Liver (tissue), 3 donors: ENCODE results near the gene RPS3.

ENCODE experiments used
- EGR1 ChIP-seq, 2 donors: IDR thresholded peaks; 2 replicates each; pipeline ENCODE4 v1.6.1; 2016 to 2018; ENCODE audit warnings: antibody characterized with exemption in 2 of 2, low read depth in 2 of 2
- GABPA ChIP-seq, 2 donors: IDR thresholded peaks in 1 of 2; conservative IDR thresholded peaks in 1 of 2; 2 replicates each; pipeline ENCODE4 v1.6.1; 2016; ENCODE audit warnings: antibody characterized with exemption in 2 of 2, mild to moderate bottlenecking in 1 of 2, moderate library complexity in 1 of 2
- JUND ChIP-seq, 2 donors: IDR thresholded peaks; 2 replicates each; pipeline ENCODE4 v1.6.1; 2016; ENCODE audit warnings: antibody characterized with exemption in 2 of 2
- RAD21 ChIP-seq, 2 donors: IDR thresholded peaks; 2 replicates each; pipeline ENCODE4 v1.6.1; 2016; ENCODE audit warnings: antibody characterized with exemption in 2 of 2, mild to moderate bottlenecking in 2 of 2
- REST ChIP-seq: IDR thresholded peaks from 2 replicates; pipeline ENCODE4 v1.6.1; 2016; ENCODE audit warnings: antibody characterized with exemption, mild to moderate bottlenecking
- RXRA ChIP-seq, 2 donors: IDR thresholded peaks; 2 replicates each; pipeline ENCODE4 v1.6.1; 2017 to 2018; ENCODE audit warnings: antibody characterized with exemption in 2 of 2, mild to moderate bottlenecking in 1 of 2
- TAF1 ChIP-seq: conservative IDR thresholded peaks from 2 replicates; pipeline ENCODE4 v1.6.1; 2016; ENCODE audit warnings: antibody characterized with exemption, mild to moderate bottlenecking
- TF ChIP-seq, protein P1 (sequence below): fragments of 150-350 bp; IDR thresholded peaks from 2 replicates; pipeline ENCODE4 v1.5.1; 2017; ENCODE audit warnings: improper control_type of control experiment, low read depth, low read length; ENCODE audit not compliant: missing input control
- TF ChIP-seq, protein P2 (sequence below): IDR thresholded peaks from 2 replicates; pipeline ENCODE4 v1.6.1; 2016; ENCODE audit warnings: antibody characterized with exemption
- TF ChIP-seq, protein P3 (sequence below): IDR thresholded peaks from 2 replicates; pipeline ENCODE4 v1.6.1; 2016; ENCODE audit warnings: antibody characterized with exemption
- TF ChIP-seq, protein P4 (sequence below): IDR thresholded peaks from 2 replicates; pipeline ENCODE4 v1.6.1; 2016; ENCODE audit warnings: antibody characterized with exemption
- donor health status: healthy.
- donor health status: healthy.

DNA sequence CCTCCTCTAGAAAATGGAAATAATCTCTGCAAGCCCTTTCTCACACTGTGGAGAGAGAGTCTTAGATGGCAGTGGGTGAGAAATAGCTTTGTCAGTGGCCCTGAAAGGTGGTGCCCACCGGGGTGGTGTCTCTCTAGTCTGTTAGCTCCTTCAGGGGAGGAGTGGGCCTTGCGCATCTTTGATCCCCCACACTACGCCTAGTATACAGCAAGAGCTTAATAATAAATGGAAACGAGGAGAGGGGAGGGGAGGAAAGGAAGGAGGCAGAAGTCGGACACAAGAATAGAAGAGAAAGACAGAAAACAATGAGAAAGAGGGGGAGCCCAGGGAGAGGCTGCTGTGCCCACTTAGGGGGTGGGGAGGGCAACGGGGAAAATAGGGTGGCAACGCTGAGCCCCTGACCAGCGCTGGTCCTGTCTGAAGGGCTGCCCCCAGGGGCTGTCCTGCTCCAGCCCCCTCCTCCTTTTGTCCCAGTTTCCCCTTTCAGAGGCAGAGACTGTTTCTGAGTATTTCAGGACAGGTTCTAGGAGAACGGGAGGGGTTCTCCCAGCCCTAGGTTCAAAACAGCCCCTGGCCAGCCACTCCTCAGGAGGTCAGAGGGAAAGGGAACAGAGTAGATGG is 49.1 kb upstream of the RPS3 start:
- TF ChIP-seq, protein P1, sequence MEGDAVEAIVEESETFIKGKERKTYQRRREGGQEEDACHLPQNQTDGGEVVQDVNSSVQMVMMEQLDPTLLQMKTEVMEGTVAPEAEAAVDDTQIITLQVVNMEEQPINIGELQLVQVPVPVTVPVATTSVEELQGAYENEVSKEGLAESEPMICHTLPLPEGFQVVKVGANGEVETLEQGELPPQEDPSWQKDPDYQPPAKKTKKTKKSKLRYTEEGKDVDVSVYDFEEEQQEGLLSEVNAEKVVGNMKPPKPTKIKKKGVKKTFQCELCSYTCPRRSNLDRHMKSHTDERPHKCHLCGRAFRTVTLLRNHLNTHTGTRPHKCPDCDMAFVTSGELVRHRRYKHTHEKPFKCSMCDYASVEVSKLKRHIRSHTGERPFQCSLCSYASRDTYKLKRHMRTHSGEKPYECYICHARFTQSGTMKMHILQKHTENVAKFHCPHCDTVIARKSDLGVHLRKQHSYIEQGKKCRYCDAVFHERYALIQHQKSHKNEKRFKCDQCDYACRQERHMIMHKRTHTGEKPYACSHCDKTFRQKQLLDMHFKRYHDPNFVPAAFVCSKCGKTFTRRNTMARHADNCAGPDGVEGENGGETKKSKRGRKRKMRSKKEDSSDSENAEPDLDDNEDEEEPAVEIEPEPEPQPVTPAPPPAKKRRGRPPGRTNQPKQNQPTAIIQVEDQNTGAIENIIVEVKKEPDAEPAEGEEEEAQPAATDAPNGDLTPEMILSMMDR: no peak
- TF ChIP-seq RXRA (IDR thresholded peaks at IDR 0.05): no peak
- no peak for TF ChIP-seq RAD21 (IDR thresholded peaks at IDR 0.05)
- TF ChIP-seq EGR1 (IDR thresholded peaks at IDR 0.05; ENCODE audit: low read depth in 2 of 2): no peak
- TF ChIP-seq, protein P2, sequence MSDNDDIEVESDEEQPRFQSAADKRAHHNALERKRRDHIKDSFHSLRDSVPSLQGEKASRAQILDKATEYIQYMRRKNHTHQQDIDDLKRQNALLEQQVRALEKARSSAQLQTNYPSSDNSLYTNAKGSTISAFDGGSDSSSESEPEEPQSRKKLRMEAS: no peak
- TF ChIP-seq TAF1: no peak
- TF ChIP-seq REST: no peak
- TF ChIP-seq, protein P3, sequence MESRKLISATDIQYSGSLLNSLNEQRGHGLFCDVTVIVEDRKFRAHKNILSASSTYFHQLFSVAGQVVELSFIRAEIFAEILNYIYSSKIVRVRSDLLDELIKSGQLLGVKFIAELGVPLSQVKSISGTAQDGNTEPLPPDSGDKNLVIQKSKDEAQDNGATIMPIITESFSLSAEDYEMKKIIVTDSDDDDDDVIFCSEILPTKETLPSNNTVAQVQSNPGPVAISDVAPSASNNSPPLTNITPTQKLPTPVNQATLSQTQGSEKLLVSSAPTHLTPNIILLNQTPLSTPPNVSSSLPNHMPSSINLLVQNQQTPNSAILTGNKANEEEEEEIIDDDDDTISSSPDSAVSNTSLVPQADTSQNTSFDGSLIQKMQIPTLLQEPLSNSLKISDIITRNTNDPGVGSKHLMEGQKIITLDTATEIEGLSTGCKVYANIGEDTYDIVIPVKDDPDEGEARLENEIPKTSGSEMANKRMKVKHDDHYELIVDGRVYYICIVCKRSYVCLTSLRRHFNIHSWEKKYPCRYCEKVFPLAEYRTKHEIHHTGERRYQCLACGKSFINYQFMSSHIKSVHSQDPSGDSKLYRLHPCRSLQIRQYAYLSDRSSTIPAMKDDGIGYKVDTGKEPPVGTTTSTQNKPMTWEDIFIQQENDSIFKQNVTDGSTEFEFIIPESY: no peak
- no peak for TF ChIP-seq GABPA (IDR thresholded peaks at IDR 0.05 in 1 of 2, conservative IDR thresholded peaks at IDR 0.05 in 1 of 2)
- TF ChIP-seq, protein P4, sequence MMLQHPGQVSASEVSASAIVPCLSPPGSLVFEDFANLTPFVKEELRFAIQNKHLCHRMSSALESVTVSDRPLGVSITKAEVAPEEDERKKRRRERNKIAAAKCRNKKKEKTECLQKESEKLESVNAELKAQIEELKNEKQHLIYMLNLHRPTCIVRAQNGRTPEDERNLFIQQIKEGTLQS: no peak
- no peak for TF ChIP-seq JUND (IDR thresholded peaks at IDR 0.05)
